Stimulated activated CD8-positive, alpha-beta memory T cell treated with anti-CD3 and anti-CD28 coated beads, Interleukin-4, amount 100 ng/mL, for 1 hour (primary cell): ENCODE results near the gene DNAI1.
"Not testable (repeated sequence)": the region's sequence is repeated elsewhere in the genome, so short reads cannot be mapped to it uniquely, and the experiment has no call there.

ENCODE experiments used
- DNase-seq, 2 donors: peaks; one replicate each; pipeline ENCODE4 v3.0.0-alpha.2; 2020; ENCODE audit warnings: low read depth in 2 of 2, low spot score in 1 of 2

Gene DNAI1

GRCh38 chr9:34458013-34458958 is at the start of gene DNAI1, which contains the start of gene FAM219A:
TSS of gene DNAI1 (plus strand) at chr9:34458805. CDS start at chr9:34459006, 201 bp downstream.
TSS of gene FAM219A (minus strand) at chr9:34458570. CDS start at chr9:34458263, 307 bp downstream.
- DNase-seq = peak; percentile 98 to 99

DNA sequence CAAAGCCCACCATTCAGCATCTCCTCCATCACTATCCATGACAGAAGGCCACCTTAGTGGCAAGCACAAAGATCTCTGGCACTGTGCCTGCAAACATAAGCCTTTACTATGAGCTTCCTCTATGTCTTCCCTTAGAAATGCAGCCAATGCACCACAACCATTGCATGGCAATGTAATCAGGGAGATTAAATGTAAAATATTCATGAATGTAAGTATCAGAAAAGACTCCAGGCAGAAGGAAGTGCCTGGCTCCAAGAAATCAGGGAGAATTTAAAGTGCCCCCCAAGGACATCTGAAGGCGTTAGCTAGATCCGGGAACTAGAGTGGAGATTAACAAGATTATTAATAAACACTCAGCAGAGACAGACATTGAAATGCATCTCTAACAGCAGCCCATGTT is 49.5 kb upstream of the DNAI1 start:
- no peak for DNase-seq

- DNase-seq = no peak
These were observed 46.3 kb upstream of the DNAI1 start for GRCh38 chr9:34412336-34412735.

GRCh38 chr9:34413231-34413852 is 45.3 kb upstream of the DNAI1 start:
- DNase-seq = no peak

- no peak for DNase-seq
These were observed 40.9 kb upstream of the DNAI1 start for GRCh38 chr9:34417734-34418133.

- no peak for DNase-seq
These were observed 38.7 kb upstream of the DNAI1 start for GRCh38 chr9:34419716-34420504.

DNA sequence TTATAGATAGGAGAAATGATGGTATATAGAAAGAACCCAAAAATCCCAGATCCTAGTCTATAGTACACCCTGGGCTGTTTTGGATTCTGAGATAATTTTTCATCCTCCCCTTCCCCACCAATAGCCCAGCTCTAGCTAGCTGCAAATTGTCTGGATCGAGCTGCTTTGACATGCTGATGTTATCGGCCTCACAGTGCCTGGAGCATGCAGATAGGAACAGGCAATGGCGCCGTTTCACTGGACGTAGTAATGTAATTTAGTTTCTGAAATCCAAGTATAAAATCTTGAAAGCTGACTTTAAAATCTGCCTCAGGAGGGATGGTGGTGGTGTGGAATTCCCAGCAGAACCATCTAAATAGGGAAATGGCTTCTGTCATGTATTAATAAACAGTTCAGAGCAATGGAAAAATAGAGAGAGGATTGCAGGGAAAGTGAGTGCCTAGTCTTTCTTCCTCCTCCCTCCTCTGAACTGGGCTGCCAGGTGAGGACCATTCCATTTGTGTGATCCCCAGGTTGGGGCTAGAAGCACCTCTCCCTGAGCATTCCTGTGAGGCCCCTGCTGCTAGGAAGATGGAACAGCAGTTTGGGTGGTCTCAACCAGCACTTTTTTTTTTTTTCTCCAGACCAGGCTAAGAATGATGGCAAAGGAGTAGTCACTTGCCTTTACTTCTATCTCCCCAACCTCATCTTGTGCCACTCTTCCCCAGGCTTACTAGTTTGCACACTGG is 32.1 kb upstream of the DNAI1 start:
- no peak for DNase-seq

- DNase-seq = no peak
These were observed 30.2 kb upstream of the DNAI1 start for GRCh38 chr9:34428325-34428958.

GRCh38 chr9:34430843-34431437 is 27.7 kb upstream of the DNAI1 start:
- no peak for DNase-seq

DNA sequence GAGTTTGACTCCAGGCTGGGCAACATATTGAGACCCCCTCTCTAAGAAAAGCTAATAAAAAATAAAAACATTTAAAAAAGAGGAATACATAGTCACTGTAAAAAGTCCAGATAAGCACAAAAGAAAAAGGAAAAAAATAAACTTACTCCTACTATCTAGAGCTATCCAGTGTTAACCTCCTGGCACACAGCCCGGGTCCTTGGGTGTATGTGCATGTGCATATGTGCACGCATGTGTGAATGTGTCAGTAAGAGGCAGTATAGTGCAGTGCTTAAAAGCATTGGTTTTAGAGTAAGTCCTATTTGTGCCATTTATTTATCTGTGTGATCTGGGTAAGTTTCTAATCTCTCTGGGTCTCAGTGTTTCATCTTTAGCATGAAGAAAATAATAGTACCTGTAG is 26.9 kb upstream of the DNAI1 start:
- no peak for DNase-seq

GRCh38 chr9:34437006-34437925 is 21.3 kb upstream of the DNAI1 start:
- peak in 1 of 2 donors; percentile 29 for DNase-seq

DNA sequence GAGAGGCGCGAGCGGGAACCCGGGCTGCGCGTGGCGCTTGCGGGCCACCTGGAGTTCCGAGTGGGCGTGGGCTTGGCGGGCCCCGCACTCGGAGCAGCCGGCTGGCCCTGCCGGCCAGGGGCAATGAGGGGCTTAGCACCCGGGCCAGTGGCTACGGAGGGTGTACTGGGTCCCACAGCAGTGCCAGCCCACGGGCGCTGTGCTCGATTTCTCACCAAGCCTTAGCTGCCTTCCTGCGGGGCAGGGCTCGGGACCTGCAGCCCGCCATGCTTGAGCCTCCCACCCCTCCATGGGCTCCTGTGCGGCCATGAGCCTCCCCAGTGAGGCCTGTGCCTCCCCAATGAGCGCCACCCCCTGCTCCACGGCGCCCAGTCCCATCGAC is 20.7 kb upstream of the DNAI1 start:
- DNase-seq = not testable (repeated sequence)

DNA sequence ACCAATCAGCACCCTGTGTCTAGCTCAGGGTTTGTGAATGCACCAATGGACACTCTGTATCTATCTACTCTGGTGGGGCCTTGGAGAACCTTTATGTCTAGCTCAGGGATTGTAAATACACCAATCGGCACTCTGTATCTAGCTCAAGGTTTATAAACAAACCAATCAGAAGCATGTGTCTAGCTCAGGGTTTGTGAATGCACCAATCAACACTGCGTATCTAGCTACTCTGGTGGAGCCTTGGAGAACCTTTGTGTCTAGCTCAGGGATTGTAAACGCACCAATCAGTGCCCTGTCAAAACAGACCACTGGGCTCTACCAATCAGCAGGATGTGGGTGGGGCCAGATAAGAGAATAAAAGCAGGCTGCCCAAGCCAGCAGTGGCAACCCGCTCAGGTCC is 20.1 kb upstream of the DNAI1 start:
- not testable (repeated sequence) for DNase-seq

GRCh38 chr9:34440017-34440416 is 18.6 kb upstream of the DNAI1 start:
- DNase-seq = no peak

- no peak for DNase-seq
These were observed 15.8 kb upstream of the DNAI1 start for GRCh38 chr9:34442770-34443169.

- DNase-seq = no peak
These were observed 15.1 kb upstream of the DNAI1 start for GRCh38 chr9:34443533-34443932.

DNA sequence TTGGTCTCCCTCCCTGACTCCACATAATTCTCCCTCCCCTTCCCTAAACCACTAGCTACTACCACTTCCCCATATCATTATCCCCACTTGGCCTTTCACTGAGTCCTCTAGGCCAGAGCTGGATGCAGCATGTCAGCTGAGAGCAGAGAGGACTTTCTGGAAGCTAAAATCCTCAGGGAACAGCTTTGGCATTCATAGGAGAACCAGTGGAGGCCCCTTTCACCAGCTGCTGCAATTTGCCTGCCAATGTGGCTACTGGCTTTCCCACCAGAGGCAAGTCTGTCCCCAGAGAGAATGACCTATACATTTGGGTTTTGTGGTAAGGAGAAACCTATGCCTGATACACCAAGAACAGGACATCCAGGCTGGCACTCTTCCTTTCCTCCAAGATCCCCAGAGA is 14.6 kb upstream of the DNAI1 start:
- no peak for DNase-seq

- no peak for DNase-seq
These were observed 12.1 kb upstream of the DNAI1 start for GRCh38 chr9:34446468-34446891.

- DNase-seq = no peak
These were observed 11.7 kb upstream of the DNAI1 start for GRCh38 chr9:34446951-34447350.
